HG03457 (cell line): ENCODE results near the gene EEF1AKMT1.

ENCODE experiments used
- ATAC-seq: cut with Tn5 transposase; IDR thresholded peaks from one replicate; pipeline ENCODE4 v1.9.1; 2021; ENCODE audit warnings: moderate number of reproducible peaks; ENCODE audit not compliant: unreplicated experiment

Gene EEF1AKMT1

GRCh38 chr13:20720499-20720898, 53.3 kb downstream of the EEF1AKMT1 start:
- ATAC-seq: no peak

DNA sequence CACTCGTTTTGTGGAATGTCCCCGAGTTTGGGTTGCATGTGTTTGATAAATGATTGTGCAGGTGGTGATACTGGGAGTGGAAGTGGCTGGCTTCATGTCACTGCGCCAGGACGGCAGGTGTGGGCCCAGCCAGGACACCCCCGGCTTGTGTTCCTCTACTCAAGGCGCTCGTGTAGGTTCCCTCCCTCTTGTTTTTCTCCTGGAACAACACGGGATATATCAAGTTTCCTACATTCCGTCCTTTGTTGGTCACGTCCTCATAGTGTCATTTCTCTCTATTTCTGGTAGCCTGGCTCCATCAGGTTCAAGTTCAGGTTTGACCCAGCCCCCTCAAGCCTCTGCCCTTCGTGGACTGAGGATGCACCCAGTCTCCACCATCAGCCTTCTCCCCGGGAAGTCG, 54.0 kb downstream of the EEF1AKMT1 start:
- no peak for ATAC-seq

- ATAC-seq: no peak
These were observed 54.7 kb downstream of the EEF1AKMT1 start for GRCh38 chr13:20718958-20719566.

GRCh38 chr13:20717581-20718542, 55.9 kb downstream of the EEF1AKMT1 start:
- ATAC-seq: no peak

DNA sequence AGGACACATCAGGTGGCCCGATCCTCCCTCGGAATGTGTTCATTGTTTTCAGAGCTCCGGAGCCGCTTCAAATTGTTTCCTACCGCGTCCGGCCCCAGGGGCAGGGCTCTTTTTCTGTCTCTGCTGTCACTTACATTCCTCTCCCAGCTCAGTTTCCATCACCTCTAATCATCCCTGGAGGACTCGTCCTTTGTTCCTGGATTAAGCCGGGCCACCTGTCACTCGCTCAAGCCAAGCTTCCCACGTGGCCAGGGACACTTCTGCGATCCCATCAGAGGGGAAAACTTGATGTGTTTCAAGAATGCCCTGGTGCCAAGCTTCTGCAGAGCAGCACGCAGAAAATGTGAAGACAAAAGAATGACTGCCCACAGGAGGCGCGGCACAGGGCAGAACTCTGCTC, 56.8 kb downstream of the EEF1AKMT1 start:
- ATAC-seq: no peak

DNA sequence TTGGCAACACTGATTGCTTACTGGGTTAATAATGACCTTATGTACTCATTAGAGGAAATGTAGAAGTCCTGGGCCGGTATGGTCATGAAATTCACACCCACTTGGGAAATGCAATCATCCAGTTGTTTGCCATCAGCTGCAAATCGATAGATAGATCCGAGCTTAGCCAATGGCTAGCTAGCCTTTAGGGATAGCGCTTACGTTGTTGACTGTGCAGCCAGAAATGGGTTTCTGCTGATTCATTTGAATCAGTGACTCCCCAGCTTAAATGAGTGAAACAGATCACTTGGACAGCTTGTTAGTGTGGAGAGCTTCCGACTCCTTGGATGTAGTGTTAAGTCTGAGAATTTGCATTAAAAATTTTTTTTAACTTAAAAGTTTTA, 58.4 kb downstream of the EEF1AKMT1 start:
- ATAC-seq: no peak

DNA sequence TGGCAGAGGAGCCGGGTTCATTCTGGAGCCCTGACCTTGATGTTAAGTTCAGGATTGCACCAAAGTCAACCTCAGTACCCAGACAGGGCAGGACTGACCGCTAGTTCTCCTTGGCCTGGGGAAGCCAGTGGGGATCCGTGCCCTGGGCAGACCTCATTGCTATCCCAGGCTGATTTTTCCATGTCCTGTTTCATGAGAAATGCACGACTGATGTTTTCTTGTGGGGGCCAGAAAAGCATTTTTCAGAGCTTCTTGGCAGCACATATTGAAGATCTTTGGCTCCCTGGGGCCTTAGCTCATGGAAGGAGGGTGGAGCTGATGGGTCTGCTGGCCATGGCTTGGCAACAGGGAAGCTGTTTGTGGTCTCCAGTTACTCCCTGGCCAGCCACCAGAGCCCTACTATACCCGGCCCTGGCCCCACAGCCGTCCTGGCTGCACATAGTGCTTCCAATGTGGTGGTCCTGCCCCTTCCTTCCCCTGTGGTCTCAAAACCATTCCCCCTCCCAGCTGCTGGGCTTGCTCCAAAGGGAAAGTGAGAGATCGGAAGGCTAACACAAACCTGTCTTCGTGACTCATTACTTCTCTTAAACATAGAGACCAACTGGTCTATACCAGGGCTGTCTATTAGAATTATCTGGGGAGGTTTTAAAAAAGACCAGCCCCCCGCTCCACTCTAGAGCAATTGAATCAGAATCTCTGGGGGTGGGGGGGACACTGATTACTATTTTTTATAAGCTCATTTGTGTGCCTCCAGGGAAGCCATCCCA, 59.0 kb downstream of the EEF1AKMT1 start:
- no peak for ATAC-seq

DNA sequence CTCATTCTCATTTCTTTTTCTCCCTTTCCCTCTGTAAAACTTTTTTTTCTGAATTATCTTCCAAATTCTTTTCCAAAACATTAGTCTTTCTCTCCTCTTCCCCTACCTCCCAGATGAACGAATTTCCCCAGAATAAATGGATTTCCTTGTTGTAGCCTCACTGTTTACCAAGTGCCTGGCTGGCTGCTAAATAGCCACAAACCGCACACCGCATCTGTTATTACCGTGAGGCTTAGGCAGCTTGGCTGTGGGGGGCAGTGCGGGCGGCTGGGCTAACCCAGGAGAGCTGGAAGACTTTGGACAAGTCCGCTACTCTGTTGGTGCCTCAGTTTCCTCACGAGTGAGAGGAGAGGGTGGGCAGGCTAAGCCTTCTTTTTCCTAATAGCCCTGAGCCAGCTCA, 59.6 kb downstream of the EEF1AKMT1 start:
- no peak for ATAC-seq

DNA sequence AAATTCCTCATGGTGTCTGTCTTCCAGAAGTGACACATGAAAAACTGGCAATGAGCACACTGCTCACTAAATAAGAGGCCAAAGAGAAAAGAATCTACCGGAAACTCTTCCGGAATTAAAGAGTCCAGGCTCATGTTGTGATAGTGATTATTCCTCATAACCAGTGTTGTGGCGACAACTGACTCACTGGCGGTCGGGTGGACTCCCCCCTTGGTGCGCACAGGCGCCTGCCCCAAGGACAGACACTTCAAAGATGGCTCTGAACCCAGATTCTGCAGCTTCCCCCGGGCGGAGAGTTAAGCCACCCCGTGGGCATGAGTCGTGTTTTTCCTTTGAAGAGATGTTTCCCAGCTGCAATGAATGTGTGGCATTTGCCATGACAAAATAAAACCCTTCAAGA, 60.0 kb downstream of the EEF1AKMT1 start:
- ATAC-seq: no peak

GRCh38 chr13:20713014-20713376, 60.8 kb downstream of the EEF1AKMT1 start:
- ATAC-seq: no peak

DNA sequence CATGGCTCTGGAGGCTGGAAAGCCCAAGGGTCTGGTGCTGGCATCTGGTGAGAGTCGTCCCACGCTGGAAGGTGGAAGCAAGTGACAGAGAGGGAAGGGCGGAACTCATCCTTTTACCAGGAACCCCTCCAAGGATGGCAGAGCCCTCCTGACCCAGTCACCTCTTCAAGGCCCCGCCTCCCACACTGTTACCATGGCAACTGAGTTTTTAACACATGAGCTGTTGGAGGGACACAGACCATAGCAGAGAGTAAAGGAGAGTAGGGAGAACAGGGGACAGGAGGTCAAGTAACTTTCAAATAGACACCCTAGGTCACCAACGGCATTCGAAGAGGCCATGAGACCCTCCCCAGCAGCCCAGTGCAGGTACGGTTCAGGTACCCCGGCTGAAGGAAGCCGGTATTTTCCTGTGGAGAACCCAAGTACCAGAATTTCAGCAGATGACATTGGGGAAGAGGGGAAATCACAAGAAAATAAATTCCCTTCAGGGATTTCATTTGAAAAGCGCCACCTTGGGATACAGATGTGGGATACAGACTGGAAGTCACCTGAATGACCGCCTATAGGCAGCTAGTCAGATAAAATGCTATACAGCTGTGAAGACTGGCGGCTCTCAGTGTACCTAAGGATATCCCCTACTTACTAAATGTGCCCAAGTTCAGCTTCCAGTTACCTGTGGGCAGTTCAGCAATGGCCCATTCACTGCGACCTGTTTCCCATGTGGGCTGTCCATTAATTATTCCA, 62.3 kb downstream of the EEF1AKMT1 start:
- no peak for ATAC-seq

- ATAC-seq: no peak
These were observed 64.0 kb downstream of the EEF1AKMT1 start for GRCh38 chr13:20709782-20710181.

DNA sequence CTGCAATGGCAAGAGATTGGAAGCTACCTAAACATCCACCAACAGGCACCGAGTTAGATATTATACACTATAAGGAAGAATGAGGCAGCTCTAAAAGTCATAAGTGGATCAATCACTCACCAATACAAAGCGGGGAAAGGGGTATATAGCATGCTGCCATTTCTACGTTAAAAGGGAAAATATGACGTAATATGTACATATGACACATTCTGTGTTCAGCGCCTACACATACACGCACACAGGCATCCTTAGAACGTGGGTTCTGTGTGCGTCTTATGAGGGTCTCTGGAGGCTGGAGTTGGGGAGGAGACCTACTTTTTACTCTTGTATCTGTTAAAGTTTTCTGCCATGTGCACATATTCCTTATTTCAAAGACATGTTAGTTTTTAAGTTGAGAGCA, 64.4 kb downstream of the EEF1AKMT1 start:
- no peak for ATAC-seq

DNA sequence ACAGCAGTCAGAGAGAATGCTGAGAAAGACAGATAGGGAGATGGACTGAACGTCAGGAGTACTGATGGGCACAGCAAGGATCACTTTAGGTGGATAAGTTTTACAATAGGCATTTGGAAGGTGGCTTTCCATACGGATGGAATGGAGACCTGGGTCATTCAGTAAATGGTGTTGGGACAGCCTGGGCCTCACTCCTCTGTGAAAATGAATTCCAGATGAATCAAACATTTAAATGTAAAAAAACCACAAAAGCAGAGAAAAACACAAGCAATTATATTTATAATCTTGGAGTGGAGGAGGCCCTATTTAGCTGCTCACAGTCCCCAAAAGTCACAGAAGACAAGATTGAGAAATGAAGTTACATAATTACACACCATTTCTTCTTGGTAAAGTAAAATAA, 65.5 kb downstream of the EEF1AKMT1 start:
- no peak for ATAC-seq

- no peak for ATAC-seq
These were observed 67.1 kb downstream of the EEF1AKMT1 start for GRCh38 chr13:20706661-20707060.

DNA sequence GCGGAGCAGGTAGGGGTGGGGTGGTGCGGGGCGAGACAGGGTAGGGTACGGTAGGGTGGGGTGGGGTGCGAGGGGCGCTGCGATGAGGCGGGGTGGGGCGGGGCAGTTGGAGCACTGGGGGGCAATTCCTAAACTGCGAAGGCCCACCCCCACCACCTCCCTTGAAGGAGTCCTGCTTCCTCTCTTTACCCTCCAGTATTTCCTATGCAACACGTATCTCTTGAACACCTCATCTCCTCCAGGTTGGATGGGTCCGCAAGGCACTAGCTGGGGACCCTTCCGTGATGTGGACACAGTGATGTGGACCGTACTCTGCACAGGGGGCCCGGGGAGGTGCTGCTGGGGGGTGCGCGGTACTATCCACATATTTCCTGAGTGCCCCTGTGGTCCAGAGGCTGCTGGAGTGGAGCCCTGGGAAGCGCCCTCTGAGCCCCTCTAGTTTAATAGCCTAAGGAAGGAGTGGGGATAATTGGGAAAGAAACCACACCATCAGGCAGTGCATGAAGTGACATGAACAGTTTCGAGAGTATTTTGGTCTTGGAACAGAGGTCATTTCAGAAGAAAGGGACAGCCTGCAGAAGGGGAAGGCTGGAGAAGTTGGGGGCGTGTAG, 69.2 kb downstream of the EEF1AKMT1 start:
- no peak for ATAC-seq

- ATAC-seq: peak; percentile 81
These were observed 69.8 kb downstream of the EEF1AKMT1 start for GRCh38 chr13:20703780-20704458.

GRCh38 chr13:20702915-20703779, 70.6 kb downstream of the EEF1AKMT1 start, which contains the start of gene IL17D:
TSS of gene IL17D (plus strand) at chr13:20703699. CDS start at chr13:20704002, 303 bp downstream.
- peak; percentile 29 for ATAC-seq

DNA sequence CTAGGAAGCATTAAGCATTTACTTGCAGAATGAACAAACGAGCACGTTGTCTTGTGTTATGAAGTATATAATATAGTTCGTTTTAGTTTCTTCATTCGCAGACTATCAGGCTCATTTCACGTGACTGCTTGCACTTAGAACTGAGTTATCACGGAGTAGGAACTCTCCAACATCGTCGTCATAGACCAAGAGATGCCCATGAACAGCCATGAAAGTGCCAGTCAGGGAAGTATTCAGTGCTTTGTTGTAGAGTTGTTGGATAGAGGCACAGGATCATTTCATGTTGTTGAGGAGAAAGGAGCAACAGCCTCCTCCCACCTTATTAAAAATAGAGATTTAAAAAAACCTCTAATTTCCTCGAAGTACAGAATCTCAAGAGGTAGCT, 71.2 kb downstream of the EEF1AKMT1 start:
- no peak for ATAC-seq
